B cell (primary cell): ENCODE data around the gene FMN1. TPM values are rescaled to one million over a fixed set of nuclear protein-coding genes. Genes with fewer than 3 reads are reported as not detected.

Source experiments
- ATAC-seq: fragments of 200-7000 bp; cut with Tn5 transposase; one replicate; pipeline ENCODE4 v1.10.0; 2021; ENCODE audit warnings: low read depth, mild to moderate bottlenecking, moderate number of reproducible peaks, moderate library complexity
- CTCF ChIA-PET: fragments of 350-600 bp; sonication (Branson Sonifier 250); formaldehyde crosslinking; loops from one replicate; lab custom pipeline; 2021; ENCODE audit warnings: antibody characterized with exemption, inconsistent platforms; lab: Charles Lee
- POLR2A ChIA-PET: fragments of 350-600 bp; sonication (Branson Sonifier 250); formaldehyde crosslinking; loops from one replicate; lab custom pipeline; 2021; ENCODE audit warnings: antibody characterized with exemption; lab: Charles Lee
- DNase-seq: peaks from one replicate; pipeline ENCODE4 v3.0.0; 2013
- H2AFZ ChIP-seq: 2 replicates; pipeline ENCODE4 v1.6.1; 2012; ENCODE audit warnings: mild to moderate bottlenecking, low read depth, low read length; ENCODE audit not compliant: insufficient read depth, poor library complexity, severe bottlenecking
- H3K27ac ChIP-seq, 2 donors: 1 replicate in 1 of 2; 2 replicates in 1 of 2; pipeline ENCODE4 v1.5.1; 2012 to 2013; ENCODE audit warnings: low read length in 2 of 2, mild to moderate bottlenecking in 2 of 2, moderate library complexity in 1 of 2
- H3K27me3 ChIP-seq, 4 experiments: fragments of 200-600 bp in 1 of 4; sonication (generic) in 1 of 4; replicated peaks in 1 of 4; 1 replicate in 2 of 4; 2 replicates in 2 of 4; pipeline versions ENCODE4 v1.6.1 to v1.7.0; 2013 to 2016; ENCODE audit warnings: low read length in 3 of 4, mild to moderate bottlenecking in 2 of 4, mixed read lengths in 1 of 4, moderate library complexity in 1 of 4; ENCODE audit not compliant: insufficient read depth in 4 of 4, control insufficient read depth in 3 of 4; ENCODE audit errors: control extremely low read depth in 1 of 4
- H3K36me3 ChIP-seq, 2 experiments: replicated peaks in 1 of 2; 1 replicate in 1 of 2; 2 replicates in 1 of 2; pipeline versions ENCODE4 v1.6.1 to v1.7.1; 2013; ENCODE audit warnings: low read length in 1 of 2; ENCODE audit not compliant: insufficient read depth in 2 of 2, control insufficient read depth in 1 of 2; ENCODE audit errors: control extremely low read depth in 1 of 2, extremely low read depth in 1 of 2
- H3K4me1 ChIP-seq, 2 donors: fragments of 200-600 bp in 1 of 2; sonication (generic) in 1 of 2; 1 replicate in 1 of 2; 2 replicates in 1 of 2; pipeline versions ENCODE4 v1.5.1 to v1.6.1; 2013 to 2017; ENCODE audit warnings: low read length in 2 of 2; ENCODE audit not compliant: control insufficient read depth in 2 of 2, insufficient read depth in 2 of 2
- H3K4me2 ChIP-seq: replicated peaks from 2 replicates; pipeline ENCODE3; 2012; ENCODE audit warnings: mild to moderate bottlenecking, low read depth, low read length; ENCODE audit not compliant: poor library complexity, severe bottlenecking
- H3K4me3 ChIP-seq, 5 experiments: fragments of 200-600 bp in 1 of 5; sonication (generic) in 1 of 5; 1 replicate in 3 of 5; 2 replicates in 2 of 5; pipeline versions ENCODE4 v1.5.1 to v1.7.0; 2011 to 2016; ENCODE audit warnings: low read length in 4 of 5, mild to moderate bottlenecking in 4 of 5, low read depth in 2 of 5, control low read depth in 1 of 5, moderate library complexity in 1 of 5; ENCODE audit not compliant: insufficient read depth in 1 of 5; ENCODE audit errors: control extremely low read depth in 1 of 5, extremely low read depth in 1 of 5
- H3K79me2 ChIP-seq: fragments of 200-600 bp; sonication (generic); one replicate; pipeline ENCODE4 v1.6.0; 2016; ENCODE audit warnings: low read length; ENCODE audit not compliant: control insufficient read depth, insufficient read depth
- H3K9ac ChIP-seq: fragments of 200-600 bp; sonication (generic); 2 replicates; pipeline ENCODE4 v1.6.1; 2017; ENCODE audit warnings: mild to moderate bottlenecking, low read length, moderate library complexity
- H3K9me3 ChIP-seq, 3 donors: one replicate each; pipeline versions ENCODE4 v1.6.1 to v1.7.1; 2013; ENCODE audit warnings: low read length in 2 of 3; ENCODE audit not compliant: control insufficient read depth in 2 of 3, insufficient read depth in 1 of 3; ENCODE audit errors: control extremely low read depth in 1 of 3
- H4K20me1 ChIP-seq: 2 replicates; pipeline ENCODE4 v1.6.0; 2012; ENCODE audit warnings: mild to moderate bottlenecking, low read length; ENCODE audit not compliant: insufficient read depth, control insufficient read depth, poor library complexity, severe bottlenecking
- H3K27ac Mint-ChIP-seq: one replicate; pipeline ENCODE4 v1.8.0; 2021; ENCODE audit warnings: mixed read lengths
- H3K27me3 Mint-ChIP-seq: one replicate; pipeline ENCODE4 v1.8.0; 2021; ENCODE audit warnings: mixed read lengths
- H3K4me1 Mint-ChIP-seq: one replicate; pipeline ENCODE4 v1.8.0; 2021; ENCODE audit warnings: mixed read lengths
- H3K4me3 Mint-ChIP-seq: one replicate; pipeline ENCODE4 v1.8.0; 2021; ENCODE audit warnings: mixed read lengths
- H3K9me3 Mint-ChIP-seq: one replicate; pipeline ENCODE4 v1.8.0; 2022; ENCODE audit warnings: mixed read lengths; ENCODE audit not compliant: insufficient read depth
- EZH2 ChIP-seq: IDR thresholded peaks from 2 replicates; pipeline ENCODE4 v1.6.1; 2012; ENCODE audit warnings: borderline replicate concordance, low read depth, mild to moderate bottlenecking, moderate library complexity, low read length; ENCODE audit not compliant: insufficient read depth, poor library complexity, severe bottlenecking
- WGBS: methylation state at CpG from one replicate; pipeline ENCODE4 v1.1.5; 2013; ENCODE audit warnings: missing lambda C conversion rate; ENCODE audit not compliant: insufficient coverage; 5-methylcytosine and 5-hydroxymethylcytosine counted together
- intact Hi-C: fragments of 100-400 bp; cut with micrococcal nuclease; formaldehyde crosslinking; loops from one replicate; pipeline ENCODE4 v1.10.0; 2022
- polyA plus RNA-seq: library from polyadenylated mRNA; depleted of rRNA; stranded (reverse); fragments of >200 nt; gene quantifications from 2 replicates; pipeline ENCODE4 v1.2.3, GENCODE V29; 2012
- total RNA-seq, 2 donors: library from RNA; stranded (reverse); fragments of 120-200 nt in 1 of 2; gene quantifications; 1 replicate in 1 of 2; 2 replicates in 1 of 2; pipeline versions ENCODE4 v1.2.3 to v1.2.4, GENCODE V29; 2013 to 2022
- TF ChIP-seq, protein P1 (sequence below): fragments of 200-600 bp; IDR thresholded peaks from one replicate; pipeline ENCODE4 v1.8.0; 2022; ENCODE audit warnings: antibody characterized with exemption, mild to moderate bottlenecking

The FMN1 gene
- total and polyA plus RNA-seq, 2 donors (not counting 1 experiment from before 2014, with no cell fraction given) = 0.21 to 0.96 TPM

DNA sequence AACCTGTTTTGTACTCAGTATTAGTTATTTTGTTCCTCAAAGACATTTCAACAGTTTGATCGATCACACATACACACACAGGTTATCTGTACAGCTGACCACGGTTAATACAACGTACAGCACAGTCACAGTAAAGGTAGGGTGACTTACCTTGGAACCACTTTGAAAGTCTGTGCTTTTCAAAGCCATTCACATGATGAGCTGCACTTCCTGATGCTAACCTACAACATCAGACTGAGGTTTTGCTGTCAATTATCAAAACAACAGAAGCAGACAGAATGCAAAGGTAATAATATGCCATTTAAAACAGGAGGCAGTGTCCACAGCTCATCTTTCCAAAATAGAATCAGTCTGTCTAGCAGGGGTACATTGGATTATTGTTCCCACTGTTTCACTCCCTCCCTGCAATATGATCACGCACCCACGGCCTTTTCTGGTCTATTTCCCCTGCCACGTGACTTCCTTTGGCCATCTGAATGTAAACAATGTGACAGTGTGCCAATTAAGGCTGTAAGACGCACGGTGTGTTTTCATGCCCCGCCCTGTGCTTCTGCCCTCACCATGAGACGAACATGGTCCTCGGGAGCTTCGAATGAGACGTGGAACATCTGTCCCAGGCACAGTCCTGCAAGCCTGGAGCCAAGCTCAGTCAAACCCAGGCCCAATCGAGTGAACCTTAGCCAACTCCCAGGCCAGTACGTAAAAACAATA, 102.4 kb downstream of the FMN1 start:
- Histone ChIP-seq H3K27me3 (no peaks in the 10 kb centered on the region), H4K20me1 (no peaks in the 10 kb centered on the region), H3K4me3 (no peak overlapping the region), H3K79me2 (no peaks in the 10 kb centered on the region), H3K36me3 (no peaks in the 10 kb centered on the region), H3K9ac (no peak overlapping the region), H3K9me3 (no peaks in the 10 kb centered on the region), H3K4me2 (no peak overlapping the region), H2AFZ (no peak overlapping the region), H3K4me1 (no peaks in the 10 kb centered on the region), H3K27ac (no peak overlapping the region)
- Mint-ChIP-seq H3K27ac (no peak overlapping the region), H3K4me3 (no peak overlapping the region), H3K4me1 (no peaks in the 10 kb centered on the region), H3K27me3 (peaks cover 7% of the 10 kb centered on the region), H3K9me3 (no peaks in the 10 kb centered on the region)
- no peak for DNase-seq
- TF ChIP-seq EZH2 = no peak
- TF ChIP-seq, protein P1, sequence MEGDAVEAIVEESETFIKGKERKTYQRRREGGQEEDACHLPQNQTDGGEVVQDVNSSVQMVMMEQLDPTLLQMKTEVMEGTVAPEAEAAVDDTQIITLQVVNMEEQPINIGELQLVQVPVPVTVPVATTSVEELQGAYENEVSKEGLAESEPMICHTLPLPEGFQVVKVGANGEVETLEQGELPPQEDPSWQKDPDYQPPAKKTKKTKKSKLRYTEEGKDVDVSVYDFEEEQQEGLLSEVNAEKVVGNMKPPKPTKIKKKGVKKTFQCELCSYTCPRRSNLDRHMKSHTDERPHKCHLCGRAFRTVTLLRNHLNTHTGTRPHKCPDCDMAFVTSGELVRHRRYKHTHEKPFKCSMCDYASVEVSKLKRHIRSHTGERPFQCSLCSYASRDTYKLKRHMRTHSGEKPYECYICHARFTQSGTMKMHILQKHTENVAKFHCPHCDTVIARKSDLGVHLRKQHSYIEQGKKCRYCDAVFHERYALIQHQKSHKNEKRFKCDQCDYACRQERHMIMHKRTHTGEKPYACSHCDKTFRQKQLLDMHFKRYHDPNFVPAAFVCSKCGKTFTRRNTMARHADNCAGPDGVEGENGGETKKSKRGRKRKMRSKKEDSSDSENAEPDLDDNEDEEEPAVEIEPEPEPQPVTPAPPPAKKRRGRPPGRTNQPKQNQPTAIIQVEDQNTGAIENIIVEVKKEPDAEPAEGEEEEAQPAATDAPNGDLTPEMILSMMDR = no peak
- intact Hi-C loops = no loop called here
- CTCF ChIA-PET = interaction anchor here (0.7 kb wide), 1 partner anchor 145 kb away, joined by 4 read pairs; no protein-coding TSS in a partner anchor
- ATAC-seq = no peak
- POLR2A ChIA-PET = no interaction called here
- 88% methylated on average over 13 of the region's 15 CpGs for WGBS
